ENCODE measurements around the gene DAGLA. TPM values are rescaled to one million over a fixed set of nuclear protein-coding genes. Genes with fewer than 3 reads are reported as not detected.

DAGLA gene
- total RNA-seq, 3 donors from 2014 or later, result 7.2 to 12.0 (median 11.9) TPM

DNA sequence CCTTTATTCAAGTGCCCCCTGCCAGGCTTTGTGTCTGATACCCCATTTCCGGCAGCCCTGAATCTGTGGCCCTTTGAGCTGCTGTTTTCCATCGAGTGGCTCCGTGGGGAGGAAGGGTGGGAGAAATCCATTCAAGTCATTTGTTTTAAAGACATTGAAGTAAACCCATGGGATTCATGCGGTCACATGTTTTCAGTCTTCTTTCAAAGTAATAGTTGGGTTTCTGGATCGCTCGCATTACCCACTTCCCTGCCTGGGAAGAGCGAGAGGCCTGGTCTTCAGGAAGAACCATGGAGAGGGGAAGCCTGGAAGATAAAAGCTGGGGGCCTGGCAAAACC lies 14.4 kb downstream of the DAGLA start:
- peaks cover 71% of the 10 kb centered on the region for H3K4me1 ChIP-seq (ENCODE audit: low read depth)
- ATAC-seq (no peak), DNase-seq (no peak)
- TF ChIP-seq, protein P1, sequence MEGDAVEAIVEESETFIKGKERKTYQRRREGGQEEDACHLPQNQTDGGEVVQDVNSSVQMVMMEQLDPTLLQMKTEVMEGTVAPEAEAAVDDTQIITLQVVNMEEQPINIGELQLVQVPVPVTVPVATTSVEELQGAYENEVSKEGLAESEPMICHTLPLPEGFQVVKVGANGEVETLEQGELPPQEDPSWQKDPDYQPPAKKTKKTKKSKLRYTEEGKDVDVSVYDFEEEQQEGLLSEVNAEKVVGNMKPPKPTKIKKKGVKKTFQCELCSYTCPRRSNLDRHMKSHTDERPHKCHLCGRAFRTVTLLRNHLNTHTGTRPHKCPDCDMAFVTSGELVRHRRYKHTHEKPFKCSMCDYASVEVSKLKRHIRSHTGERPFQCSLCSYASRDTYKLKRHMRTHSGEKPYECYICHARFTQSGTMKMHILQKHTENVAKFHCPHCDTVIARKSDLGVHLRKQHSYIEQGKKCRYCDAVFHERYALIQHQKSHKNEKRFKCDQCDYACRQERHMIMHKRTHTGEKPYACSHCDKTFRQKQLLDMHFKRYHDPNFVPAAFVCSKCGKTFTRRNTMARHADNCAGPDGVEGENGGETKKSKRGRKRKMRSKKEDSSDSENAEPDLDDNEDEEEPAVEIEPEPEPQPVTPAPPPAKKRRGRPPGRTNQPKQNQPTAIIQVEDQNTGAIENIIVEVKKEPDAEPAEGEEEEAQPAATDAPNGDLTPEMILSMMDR (IDR thresholded peaks at IDR 0.05), result no peak
- no peaks in the 10 kb centered on the region for H3K36me3 ChIP-seq (ENCODE audit: low read depth)
- H3K4me3 ChIP-seq, result no peak overlapping the region
- intact Hi-C loops (cut with DNase I, micrococcal nuclease), result no loop called here
- H3K9me3 ChIP-seq, result no peaks in the 10 kb centered on the region

DNA sequence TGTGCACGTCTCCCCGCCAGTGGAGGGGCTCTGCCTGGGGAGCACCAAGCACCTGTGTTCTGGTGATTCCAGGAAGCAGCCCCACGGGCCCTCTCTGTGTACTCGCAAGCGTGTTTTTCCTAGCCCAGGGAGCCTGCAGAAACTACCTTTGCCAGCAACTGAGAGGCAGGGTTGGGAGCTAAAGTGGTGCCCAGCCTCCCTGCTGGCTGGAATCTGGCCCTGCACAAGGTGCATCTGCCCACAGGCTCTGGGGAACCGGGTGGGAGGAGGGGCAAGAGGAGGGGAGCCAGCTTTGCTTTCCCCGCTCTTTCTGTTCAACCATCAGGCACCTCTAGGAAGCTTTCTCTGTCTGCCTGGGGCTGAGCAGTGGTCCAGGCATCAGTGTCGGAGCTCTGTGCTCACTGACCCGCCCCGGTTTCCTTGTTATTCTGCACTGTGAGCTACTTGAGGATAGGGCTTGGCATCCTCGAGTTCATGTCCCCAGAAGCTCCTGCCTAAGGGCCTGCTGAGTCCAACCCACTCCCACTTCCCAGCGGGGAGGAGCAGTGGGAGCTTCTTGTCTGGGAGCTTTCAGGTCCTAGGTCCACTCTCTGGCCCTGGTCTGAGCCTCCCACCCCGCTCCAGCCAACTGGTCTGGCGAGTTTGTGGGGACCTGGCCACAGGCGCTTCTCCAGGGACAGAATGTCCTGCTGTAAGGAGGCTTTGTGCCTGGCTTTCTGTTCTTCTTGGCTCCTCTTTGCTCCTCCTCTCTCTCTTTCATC lies 14.9 kb downstream of the DAGLA start:
- TF ChIP-seq, protein P1 (IDR thresholded peaks at IDR 0.05), result no peak
- Histone ChIP-seq H3K9me3 (no peaks in the 10 kb centered on the region), H3K4me3 (no peak overlapping the region), H3K36me3 (ENCODE audit: low read depth) (no peaks in the 10 kb centered on the region), H3K4me1 (ENCODE audit: low read depth) (peaks cover 76% of the 10 kb centered on the region)
- intact Hi-C loops (cut with DNase I, micrococcal nuclease), result no loop called here
- ATAC-seq, result no peak
- DNase-seq, result peak in 2 of 3 donors; percentile 56 to 65

DNA sequence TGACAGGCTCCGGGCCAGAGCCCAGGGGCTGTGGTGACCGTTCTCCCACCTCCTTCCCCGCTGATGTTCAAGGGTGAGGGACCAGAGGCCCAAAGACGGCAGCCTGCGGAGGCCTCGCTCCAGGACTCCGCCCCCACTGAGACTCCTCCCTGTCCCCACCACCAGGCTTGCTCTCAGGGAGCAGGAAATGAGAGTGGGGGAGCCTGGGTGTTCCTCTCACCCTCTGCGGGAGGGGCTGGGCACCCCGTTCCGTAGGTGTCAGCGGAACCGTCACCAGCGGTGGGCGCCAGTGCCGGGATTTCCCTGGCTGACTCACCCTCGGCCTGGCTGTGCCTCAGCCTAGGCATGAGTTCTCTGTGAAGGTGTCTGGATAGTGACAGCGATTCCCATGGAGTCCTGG lies 15.7 kb downstream of the DAGLA start:
- ATAC-seq (peak; percentile 53), DNase-seq (peak; percentile 78 to 89 (median 86))
- Histone ChIP-seq H3K4me3 (no peak overlapping the region), H3K36me3 (ENCODE audit: low read depth) (no peaks in the 10 kb centered on the region), H3K4me1 (ENCODE audit: low read depth) (peaks cover 84% of the 10 kb centered on the region), H3K9me3 (no peaks in the 10 kb centered on the region)
- TF ChIP-seq, protein P1 (IDR thresholded peaks at IDR 0.05), result no peak
- intact Hi-C loops (cut with DNase I, micrococcal nuclease), result no loop called here

DNA sequence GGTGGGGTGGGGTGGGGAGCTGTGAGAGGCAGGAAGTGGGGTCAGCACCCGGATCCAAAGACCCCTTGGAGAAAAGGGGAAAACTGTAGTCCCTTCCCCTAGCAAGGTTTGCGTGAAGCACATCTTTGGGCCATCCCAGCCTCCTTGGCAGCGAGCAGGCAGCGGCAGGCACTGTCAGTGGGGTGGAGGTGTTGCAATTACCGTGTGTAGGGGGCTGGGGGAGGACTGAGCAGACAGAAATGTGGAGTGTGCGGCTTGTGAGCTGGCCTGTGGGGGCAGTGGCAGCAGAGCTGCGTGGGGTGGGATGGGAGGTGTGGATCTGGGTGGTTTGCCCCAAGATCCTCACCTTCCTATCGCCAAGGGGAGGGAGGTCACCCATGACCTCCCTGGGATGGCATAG lies 16.4 kb downstream of the DAGLA start:
- Histone ChIP-seq H3K4me1 (ENCODE audit: low read depth) (peaks cover 83% of the 10 kb centered on the region), H3K9me3 (no peaks in the 10 kb centered on the region), H3K36me3 (ENCODE audit: low read depth) (no peaks in the 10 kb centered on the region), H3K4me3 (no peak overlapping the region)
- peak in 2 of 3 donors; percentile 41 to 48 for DNase-seq
- TF ChIP-seq, protein P1 (IDR thresholded peaks at IDR 0.05), result no peak
- no peak for ATAC-seq
- intact Hi-C loops (cut with DNase I, micrococcal nuclease), result no loop called here

DNA sequence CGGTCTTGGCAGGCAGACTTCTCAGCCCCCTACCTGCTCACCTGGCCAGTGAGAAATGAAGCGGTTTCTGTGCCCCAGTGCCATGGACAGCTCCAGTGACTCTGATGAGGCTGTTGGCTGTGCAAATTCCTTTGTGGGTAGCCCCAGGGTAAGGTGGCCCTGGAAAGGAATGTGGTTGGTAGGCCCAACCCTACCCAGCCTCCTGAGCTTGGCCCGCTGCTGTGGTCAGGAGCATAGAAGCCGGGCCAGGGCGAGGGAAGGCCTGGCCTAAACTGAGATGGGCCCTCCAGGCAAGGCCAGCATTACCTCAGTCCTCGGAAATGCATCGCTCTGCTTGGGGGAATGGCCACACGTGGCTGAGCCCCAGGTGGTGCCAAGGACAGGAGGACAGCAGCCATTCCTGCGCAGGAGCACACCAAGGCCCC lies 16.9 kb downstream of the DAGLA start:
- Histone ChIP-seq H3K9me3 (no peaks in the 10 kb centered on the region), H3K4me1 (ENCODE audit: low read depth) (peaks cover 79% of the 10 kb centered on the region), H3K4me3 (no peak overlapping the region), H3K36me3 (ENCODE audit: low read depth) (no peaks in the 10 kb centered on the region)
- TF ChIP-seq, protein P1 (IDR thresholded peaks at IDR 0.05), result no peak
- ATAC-seq (no peak), DNase-seq (peak in 1 of 3 donors; percentile 40)
- intact Hi-C loops (cut with DNase I, micrococcal nuclease), result no loop called here
